HG03196 (cell line): ENCODE measurements around the gene ATG4C.

Experiments
- ATAC-seq: cut with Tn5 transposase; IDR thresholded peaks from one replicate; pipeline ENCODE4 v1.9.1; 2021; ENCODE audit not compliant: unreplicated experiment

Gene ATG4C

GRCh38 chr1:62836856-62837540 is 53.1 kb downstream of the ATG4C start:
- ATAC-seq: no peak

GRCh38 chr1:62840555-62840954 is 56.6 kb downstream of the ATG4C start:
- no peak for ATAC-seq

- ATAC-seq: no peak
These were observed 57.7 kb downstream of the ATG4C start for GRCh38 chr1:62841587-62842169.

- no peak for ATAC-seq
These were observed 60.1 kb downstream of the ATG4C start for GRCh38 chr1:62844030-62844429.

- no peak for ATAC-seq
These were observed 65.1 kb downstream of the ATG4C start for GRCh38 chr1:62849031-62849430.

GRCh38 chr1:62852253-62852652 is 68.3 kb downstream of the ATG4C start:
- no peak for ATAC-seq

GRCh38 chr1:62856960-62857359 is 73.0 kb downstream of the ATG4C start:
- no peak for ATAC-seq

GRCh38 chr1:62869217-62869754 is 85.4 kb downstream of the ATG4C start:
- no peak for ATAC-seq

- no peak for ATAC-seq
These were observed 86.2 kb downstream of the ATG4C start for GRCh38 chr1:62870148-62870547.

GRCh38 chr1:62875676-62876075 is 91.7 kb downstream of the ATG4C start:
- no peak for ATAC-seq

GRCh38 chr1:62876535-62876934 is 92.6 kb downstream of the ATG4C start:
- ATAC-seq: no peak

- ATAC-seq: no peak
These were observed 93.6 kb downstream of the ATG4C start for GRCh38 chr1:62877579-62877978.

GRCh38 chr1:62879962-62880361 is 96.0 kb downstream of the ATG4C start:
- no peak for ATAC-seq

- ATAC-seq: no peak
These were observed 98.5 kb downstream of the ATG4C start for GRCh38 chr1:62882201-62883104.

GRCh38 chr1:62884156-62884740 is 100.3 kb downstream of the ATG4C start:
- no peak for ATAC-seq

- no peak for ATAC-seq
These were observed 104.0 kb downstream of the ATG4C start for GRCh38 chr1:62887799-62888507.

- ATAC-seq: no peak
These were observed 108.1 kb downstream of the ATG4C start for GRCh38 chr1:62891956-62892562.

- no peak for ATAC-seq
These were observed 113.9 kb downstream of the ATG4C start for GRCh38 chr1:62897788-62898187.

- no peak for ATAC-seq
These were observed 116.6 kb downstream of the ATG4C start for GRCh38 chr1:62900566-62900965.

- no peak for ATAC-seq
These were observed 117.7 kb downstream of the ATG4C start for GRCh38 chr1:62901650-62902049.
